Esophagus mucosa (tissue), 1 donor: ENCODE data around the gene CLIC1. TPM values are rescaled to one million over a fixed set of nuclear protein-coding genes. Genes with fewer than 3 reads are reported as not detected.
"Not testable (repeated sequence)": the region's sequence is repeated elsewhere in the genome, so short reads cannot be mapped to it uniquely, and the experiment has no call there.

Experiments used
- ATAC-seq: fragments of 200-7000 bp; cut with Tn5 transposase; one replicate; pipeline ENCODE4 v1.9.1; 2020
- total RNA-seq: library from RNA; stranded (reverse); gene quantifications from one replicate; pipeline ENCODE4 v1.2.4, GENCODE V29; 2023
- donor health status: DM: yes; HTN: yes; CAD: no.

Gene CLIC1
- total RNA-seq, 1 donor from 2014 or later = 372 TPM

DNA sequence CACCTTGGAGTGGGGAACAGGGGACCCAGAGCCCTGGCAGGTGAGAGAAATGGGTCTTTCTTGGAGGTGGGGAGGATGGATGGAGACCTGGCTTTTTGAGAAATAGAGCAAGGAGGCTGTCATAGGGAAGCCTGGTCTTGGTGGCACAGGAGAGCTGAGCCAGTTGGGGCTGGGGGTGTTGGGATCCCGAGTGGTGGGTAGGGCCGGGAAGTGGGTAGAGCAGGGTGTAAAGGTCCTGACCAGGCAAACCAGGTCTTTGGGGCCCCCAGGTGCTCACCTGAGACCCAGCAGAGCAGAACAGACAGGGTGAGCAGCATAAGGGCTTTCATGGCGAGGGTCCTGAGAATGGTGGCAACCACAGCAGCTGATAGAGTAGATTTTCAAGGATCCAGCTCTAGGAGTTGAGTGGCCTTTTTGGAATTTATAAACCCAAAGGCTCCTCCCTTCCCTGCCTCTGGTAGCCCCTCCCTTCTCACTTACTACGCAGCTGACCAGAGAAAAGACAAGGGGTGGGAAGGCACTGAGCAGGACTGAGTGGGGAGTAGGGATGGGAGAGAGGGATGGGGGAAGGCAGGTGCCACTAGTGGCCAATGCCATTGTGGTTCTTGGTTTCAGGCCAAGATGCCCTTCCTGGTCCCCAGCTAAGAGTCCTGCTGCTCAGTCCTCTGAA is 14.8 kb downstream of the CLIC1 start, which contains the start of gene LY6G6C:
TSS of gene LY6G6C (minus strand) at position 396 of the 670 bp plus-strand sequence. CDS start at position 329, 67 bp downstream.
- ATAC-seq = no peak

DNA sequence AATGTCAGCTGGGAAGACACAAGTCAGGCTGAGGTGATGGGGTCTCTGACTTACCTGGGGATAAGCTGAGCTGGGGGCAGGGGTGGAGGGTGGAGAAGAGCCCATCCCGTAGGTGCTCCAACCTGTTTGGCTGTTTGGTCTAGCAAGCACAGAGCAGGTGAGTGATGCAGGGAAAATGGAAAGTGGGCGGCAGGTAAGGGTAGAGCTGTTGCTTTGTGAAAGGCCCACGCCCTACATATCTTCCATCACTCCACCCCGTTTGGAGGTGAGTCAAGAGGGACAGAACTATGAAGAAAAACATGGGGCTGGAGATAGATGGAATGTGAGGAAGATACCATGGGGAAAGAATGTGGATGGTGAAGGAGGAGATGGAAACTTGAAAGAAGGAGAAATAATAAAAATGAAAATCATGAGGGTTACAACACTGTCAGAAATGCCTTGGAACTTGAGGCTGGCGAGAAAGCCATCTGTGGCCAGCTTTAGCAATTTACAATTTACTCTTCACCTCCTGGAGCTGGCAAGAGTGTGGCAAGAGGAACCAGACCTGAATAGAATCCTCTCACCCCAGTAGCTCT is 16.0 kb downstream of the CLIC1 start:
- ATAC-seq = peak; percentile 83

DNA sequence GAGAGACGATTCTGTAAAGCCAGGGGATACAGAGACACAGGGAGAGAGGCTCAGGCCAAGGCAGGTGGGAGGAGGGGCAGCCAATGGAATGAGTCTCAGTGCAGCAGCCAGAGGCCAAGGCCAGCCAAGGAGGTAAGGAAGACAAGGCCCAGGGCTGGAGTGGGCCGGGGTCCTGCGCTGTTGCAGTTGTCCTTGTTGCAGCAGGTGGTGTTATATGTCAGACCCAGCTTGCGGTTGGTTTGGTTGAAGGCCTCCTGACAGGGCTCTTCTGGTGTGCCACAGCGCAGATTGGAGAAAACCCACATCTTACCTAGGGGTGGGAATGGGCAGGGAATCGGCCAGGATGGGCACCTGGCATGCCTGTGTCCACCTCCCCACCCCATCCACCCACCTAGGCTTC is 17.3 kb downstream of the CLIC1 start:
- no peak for ATAC-seq

DNA sequence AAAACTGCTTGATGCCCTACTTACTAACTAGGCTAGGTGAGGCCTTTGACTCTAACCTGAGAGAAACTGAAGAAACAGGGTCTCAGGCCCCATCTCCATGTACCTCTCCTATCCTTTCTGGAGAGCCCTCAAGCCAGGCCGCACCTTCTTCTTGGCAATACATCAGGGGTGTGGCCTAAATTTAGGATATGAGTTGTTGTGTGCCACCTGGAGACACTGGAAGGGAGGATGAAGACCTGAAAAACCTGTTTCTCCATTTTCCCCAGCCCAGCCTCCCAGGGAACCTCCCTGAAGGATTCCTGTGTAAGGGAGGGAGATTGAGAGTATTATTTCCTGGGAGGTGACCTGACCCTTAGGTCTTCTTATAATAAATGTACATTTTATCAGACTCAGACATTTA is 18.1 kb downstream of the CLIC1 start:
- peak; percentile 80 for ATAC-seq

DNA sequence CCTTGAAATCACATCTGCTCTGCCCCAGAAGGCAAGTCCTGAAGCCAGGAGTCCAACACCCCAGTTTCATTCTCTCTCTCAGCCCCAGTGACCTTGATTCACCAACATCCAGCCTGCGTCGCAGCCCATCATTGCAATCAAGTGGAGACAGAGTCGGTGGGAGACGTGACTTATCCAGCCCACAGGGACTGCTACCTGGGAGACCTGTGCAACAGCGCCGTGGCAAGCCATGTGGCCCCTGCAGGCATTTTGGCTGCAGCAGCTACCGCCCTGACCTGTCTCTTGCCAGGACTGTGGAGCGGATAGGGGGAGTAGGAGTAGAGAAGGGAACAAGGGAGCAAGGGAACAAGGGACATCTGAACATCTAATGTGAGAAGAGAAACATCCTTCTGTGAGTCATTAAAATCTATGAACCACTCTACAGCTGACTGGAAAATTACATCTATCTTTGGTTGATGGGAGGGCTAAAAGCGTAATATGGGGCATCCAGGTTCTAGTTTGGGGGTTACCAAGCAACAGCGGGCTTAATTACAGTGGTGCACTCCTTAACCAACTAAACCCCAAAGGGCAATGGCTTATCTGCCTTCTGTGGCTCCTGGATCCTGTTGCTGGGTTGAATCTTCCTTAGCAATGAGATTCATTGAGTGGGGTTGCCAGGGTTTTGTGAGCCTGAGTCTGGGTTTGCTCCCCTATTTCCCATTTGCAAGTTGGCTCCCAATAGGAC is 18.7 kb downstream of the CLIC1 start:
- ATAC-seq = peak; percentile 42

DNA sequence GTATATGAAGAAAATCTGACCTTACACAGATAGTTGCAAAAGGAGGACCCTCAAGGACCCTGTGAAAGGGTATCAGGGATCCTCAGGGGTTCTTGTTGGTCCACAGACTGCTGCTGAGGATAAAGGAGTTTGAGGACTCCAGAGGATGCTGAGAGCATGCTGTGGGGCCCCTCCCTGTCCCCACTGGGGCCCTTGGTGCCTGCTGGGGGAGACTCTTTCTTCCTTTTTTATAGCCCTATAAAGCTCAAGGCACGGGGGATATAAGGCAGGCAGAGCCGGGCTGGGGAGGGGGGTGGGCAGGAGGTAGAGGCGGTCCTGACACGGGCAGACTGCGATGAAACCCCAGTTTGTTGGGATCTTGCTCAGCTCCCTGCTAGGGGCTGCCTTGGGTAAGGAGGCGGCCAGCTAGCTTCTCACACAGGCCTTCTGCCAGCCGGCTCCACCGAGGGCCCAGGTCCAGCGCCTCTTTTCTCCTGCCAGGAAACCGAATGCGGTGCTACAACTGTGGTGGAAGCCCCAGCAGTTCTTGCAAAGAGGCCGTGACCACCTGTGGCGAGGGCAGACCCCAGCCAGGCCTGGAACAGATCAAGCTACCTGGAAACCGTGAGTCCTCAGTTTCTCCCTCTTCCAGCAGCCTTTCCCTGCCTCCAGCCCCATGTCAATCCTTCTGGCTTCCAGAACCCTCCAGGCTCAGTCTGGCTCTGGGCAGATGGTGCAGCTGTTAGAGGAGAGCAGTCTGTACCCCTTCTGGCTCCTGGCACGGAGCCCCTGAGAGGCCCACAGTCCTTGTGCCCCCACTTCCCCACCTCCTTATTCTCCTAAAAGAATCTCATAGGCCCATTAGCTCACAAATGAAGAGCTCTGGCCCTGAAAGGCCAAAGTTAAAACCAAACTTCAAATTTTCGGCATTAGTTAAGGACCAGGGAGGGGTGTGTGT is 21.0 kb downstream of the CLIC1 start, which contains the start of gene LY6G6D:
TSS of gene LY6G6D (plus strand) at position 327 of the 937 bp plus-strand sequence. CDS start at position 335, 8 bp downstream.
- ATAC-seq = no peak

DNA sequence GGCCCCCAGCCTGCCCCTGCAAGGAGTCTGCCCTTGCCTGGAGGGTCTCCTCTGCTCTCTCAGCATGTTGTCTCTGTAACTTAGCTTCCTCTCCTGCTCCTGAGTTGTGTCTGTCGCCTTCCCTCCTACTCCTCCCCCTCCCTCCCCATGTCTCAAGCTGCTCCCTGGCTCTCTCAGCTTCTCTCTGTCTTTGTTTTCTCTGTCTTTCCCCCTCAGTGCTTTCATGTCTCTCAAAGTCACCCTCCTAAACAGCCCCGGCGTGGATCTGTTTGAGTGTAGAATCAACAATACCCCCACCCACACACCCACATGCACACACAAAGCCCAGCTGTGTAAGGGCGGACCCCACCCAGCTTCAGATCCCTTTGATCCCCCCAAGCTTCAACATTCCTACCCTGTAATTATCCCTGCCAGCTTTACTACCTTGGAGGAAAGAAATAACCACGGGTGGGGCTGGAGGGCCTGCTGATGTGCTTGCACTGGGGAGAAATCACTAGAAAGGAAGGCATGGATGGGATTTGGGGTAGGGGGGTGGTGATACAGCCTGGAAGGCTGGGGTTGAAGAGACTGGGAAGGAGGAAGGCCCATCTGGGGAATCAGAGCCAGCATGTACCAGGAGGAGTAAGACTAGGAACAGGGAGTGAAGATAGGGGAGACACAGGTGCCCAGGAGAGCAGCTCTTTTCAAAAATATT is 22.2 kb downstream of the CLIC1 start:
- no peak for ATAC-seq

DNA sequence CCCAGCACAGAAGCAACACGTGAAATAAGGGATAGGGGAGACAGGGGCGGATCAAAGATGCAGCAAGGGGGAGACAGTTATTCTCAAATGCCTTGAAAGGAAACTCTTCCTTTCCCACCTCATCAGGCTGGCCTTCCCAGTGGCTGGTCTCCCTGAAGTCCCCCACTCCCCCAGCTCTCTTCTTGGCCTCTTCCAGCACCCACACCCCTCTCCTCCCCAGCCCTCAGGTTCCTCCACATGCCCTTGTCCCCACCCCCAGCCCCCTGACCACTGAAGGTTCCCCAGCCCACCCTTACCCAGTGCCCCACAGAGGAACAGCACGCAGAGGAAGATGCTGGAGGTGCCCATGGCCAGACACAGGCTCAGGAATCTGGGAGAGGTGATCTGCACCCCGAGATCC is 22.9 kb downstream of the CLIC1 start:
- no peak for ATAC-seq

DNA sequence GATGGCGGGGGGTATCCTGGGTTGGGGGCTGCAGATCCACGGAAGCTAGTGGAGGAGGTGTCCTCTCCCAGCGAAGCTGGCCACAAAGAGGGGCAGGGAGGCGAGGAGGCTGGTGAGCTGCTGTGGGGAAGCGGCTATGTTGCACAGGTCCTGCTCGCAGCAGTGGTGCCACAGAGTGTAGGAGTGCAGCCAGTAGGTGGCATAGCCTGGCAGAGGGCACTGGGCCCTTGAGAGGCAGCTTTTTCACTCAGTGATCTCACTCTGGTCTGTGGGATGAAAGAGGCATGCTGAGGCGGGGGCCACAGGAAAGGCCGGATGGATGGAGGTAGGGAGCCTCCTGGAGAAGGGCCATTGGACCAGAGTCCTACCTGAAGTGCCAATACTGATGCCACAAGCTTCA is 24.0 kb downstream of the CLIC1 start:
- ATAC-seq = peak; percentile 81

DNA sequence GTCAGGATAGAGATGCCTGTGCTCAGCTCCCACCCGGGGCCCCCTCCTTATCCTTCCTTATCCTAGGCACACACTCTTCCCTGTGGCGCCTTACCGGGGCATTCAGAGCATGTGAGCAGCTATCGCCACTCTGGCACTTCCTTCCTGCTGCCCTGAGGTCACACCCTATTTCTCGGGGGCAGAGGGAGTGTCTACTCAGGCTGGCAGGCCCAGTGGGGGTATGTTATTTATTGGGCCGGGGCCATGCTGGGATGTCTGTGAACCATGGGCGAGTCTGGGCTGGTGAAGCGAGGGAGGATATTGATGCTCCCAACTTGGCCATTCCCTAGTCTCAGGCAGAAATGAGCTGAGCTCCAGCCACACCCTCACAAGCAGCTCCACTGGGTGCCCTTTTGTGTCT is 25.1 kb downstream of the CLIC1 start:
- peak; percentile 84 for ATAC-seq

DNA sequence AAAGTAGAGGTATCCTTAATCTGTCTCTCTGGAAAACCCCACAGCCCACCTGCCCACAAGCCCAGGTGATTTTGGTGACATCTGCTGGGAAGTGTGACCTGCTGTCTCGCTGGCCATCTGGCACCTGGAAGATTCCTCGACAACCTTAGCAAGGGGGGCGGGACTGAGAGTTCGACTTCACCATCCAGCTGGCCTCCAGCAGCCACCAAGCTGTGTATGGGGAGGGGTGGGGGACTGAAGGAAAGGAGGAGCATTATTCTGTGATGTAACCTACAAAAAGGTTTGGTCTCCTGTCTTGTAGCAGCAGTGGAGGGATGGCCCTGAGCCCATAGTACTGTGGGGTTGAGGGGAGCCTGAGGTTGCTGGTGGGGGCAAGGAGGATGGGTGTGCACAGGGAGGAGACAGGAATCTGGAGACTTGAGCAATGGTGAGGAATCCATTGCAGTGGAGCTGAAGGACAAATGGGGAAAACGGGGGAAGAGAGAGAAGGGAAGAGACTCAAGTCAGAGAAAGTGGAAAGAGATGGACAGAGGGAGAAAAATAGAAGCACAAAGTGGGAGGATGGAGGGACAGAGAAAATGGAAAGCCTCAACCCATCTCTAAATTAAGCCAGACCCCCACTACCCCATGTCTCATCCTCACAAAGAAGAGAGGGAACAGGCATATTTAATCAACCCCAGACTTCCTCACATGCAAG is 25.7 kb downstream of the CLIC1 start:
- no peak for ATAC-seq

DNA sequence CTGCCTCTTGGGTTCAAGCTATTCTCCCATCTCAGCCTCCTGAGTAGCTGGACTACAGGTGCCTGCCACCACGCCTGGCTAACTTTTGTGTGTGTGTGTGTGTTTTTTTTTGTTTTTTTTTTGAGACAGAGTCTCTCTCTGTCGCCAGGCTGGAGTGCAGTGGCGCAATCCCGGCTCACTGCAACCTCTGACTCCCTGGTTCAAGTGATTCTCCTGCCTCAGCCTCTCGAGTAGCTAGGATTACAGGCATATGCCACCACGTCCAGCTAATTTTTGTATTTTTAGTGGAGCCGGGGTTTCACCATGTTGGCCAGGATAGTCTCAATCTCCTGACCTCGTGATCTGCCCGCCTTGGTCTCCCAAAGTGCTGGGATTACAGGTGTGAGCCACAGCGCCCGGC is 27.2 kb downstream of the CLIC1 start:
- ATAC-seq = not testable (repeated sequence)

DNA sequence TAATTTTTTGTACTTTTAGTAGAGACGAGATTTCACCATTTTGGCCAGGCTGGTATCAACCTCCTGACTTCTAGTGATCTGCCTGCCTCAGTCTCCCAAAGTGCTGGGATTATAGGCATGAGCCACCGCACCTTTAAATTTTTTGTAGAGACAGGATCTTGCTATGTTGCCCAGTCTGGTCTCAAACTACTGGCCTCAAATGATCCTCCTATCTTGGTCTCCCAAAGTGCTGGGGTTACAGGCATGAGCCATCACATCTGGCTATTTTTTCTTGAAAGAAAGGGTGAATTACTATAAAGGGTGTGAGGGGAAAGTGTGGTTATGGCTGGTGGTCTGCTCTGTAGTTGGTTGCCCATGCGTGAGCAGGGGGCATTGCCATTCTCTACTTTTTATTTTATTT is 28.1 kb downstream of the CLIC1 start:
- ATAC-seq = no peak

DNA sequence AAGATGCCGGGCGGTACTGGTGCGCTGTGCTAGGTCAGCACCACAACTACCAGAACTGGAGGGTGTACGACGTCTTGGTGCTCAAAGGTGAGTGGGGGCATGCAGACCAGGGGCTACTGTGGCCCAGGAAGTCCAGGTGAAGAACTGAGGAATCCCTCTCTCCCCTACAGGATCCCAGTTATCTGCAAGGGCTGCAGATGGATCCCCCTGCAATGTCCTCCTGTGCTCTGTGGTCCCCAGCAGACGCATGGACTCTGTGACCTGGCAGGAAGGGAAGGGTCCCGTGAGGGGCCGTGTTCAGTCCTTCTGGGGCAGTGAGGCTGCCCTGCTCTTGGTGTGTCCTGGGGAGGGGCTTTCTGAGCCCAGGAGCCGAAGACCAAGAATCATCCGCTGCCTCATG is 28.6 kb downstream of the CLIC1 start:
- no peak for ATAC-seq

DNA sequence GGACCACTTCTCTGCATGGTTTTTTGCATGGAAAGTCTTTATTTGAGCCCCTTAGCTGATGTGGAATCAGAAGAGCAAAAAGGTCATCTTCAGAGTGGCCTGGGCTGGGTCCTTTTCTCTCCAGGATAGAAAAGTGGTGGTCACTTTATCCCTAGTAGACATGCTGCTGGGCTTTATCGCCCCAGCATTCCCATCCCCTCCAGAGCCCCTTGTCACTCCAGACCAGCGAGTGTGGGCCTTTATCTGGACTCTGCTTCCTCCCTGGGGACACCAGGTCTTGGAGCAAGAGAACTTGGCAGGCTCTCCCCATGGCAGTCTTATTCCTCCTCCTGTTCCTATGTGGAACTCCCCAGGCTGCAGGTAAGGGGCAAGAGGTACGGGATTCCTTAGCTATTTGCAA is 29.7 kb downstream of the CLIC1 start, which contains the start of gene LY6G6F:
TSS of gene LY6G6F (plus strand) at position 268 of the 400 bp plus-strand sequence. CDS start at position 309, 41 bp downstream.
- ATAC-seq = no peak

DNA sequence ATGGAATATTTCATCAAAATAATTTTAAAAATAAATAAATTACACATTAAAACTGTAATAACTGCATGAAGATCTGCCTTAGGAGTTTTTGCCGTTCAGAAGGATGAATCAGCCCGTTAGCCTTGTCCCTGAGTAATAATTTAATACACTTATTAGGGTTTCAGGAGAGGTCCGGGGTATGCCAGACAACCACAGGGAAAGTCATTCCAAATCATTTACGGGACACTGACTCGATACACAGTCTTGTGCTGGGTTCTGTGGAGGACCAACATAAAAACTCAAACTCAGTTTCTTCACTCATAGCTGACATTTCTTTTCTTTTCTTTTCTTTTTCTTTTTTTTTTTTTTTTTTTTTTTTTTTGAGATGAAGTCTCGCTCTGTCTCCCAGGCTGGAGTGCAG is 30.4 kb downstream of the CLIC1 start:
- ATAC-seq = no peak

DNA sequence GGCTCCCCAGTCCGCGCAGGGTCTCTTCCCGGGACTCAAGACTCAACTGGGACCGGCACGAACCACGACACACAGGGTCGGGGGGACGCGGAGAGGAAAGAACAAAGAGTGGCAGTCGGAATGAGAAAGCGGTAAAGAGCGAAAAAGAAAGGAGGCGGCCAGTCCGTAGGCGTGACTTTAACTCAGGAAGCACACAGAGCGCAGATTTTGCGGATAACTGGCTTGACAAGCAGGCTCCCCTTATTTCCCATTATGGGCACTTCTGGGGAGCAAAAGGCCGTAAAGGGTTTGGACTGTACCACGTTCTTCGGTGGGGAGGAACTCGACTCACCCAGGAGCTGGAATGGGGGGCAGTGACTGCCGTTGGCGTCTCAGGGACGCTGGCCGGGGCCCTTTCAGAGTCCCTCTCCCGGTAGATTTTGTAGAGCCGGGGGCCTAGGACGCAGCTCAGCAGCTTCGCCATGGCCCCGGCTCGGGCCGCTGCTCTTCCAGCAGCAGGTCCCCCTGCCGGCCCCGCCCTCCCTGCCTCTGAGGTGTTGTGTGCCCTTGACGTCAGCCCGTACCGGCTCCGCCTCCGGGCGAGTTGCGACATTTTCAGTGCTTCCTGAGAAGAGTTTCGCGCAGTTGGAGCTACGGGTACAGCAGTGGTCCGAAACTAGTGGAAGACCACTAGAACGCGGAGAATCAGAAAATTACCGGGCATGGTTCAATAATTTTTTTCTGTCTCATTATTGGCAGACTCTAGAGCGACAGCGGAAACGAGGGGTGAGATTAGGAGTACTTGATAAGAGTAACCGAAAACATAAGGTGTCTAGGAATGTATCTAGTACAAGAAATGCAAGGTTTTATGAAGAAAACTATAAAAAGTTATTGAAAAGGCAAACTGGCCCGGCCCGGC is 33.3 kb downstream of the CLIC1 start, which contains the start of gene ABHD16A:
TSS of gene ABHD16A (minus strand) at position 506 of the 898 bp plus-strand sequence. CDS start at position 463, 43 bp downstream.
- ATAC-seq = peak; percentile 97

DNA sequence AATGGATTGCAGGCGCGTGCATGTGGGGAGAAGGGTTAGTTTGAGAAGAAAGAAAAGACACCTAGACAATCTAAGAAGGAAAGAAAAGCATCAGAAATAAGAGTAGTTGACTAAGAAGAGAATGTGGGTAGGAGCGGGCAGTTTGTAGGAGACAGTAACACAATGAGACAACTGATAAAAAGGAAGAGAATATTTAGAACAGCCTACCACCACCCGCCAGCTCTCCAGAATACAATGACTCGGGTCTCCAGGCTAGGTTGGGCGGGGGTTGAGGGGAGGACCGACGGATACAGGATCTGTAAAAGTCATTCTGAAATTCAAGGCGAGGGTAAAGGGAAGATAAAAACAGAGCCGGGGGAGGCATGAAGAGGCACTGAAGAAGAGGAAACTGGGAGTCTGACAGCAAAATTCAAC is 33.9 kb downstream of the CLIC1 start:
- peak; percentile 3 for ATAC-seq

DNA sequence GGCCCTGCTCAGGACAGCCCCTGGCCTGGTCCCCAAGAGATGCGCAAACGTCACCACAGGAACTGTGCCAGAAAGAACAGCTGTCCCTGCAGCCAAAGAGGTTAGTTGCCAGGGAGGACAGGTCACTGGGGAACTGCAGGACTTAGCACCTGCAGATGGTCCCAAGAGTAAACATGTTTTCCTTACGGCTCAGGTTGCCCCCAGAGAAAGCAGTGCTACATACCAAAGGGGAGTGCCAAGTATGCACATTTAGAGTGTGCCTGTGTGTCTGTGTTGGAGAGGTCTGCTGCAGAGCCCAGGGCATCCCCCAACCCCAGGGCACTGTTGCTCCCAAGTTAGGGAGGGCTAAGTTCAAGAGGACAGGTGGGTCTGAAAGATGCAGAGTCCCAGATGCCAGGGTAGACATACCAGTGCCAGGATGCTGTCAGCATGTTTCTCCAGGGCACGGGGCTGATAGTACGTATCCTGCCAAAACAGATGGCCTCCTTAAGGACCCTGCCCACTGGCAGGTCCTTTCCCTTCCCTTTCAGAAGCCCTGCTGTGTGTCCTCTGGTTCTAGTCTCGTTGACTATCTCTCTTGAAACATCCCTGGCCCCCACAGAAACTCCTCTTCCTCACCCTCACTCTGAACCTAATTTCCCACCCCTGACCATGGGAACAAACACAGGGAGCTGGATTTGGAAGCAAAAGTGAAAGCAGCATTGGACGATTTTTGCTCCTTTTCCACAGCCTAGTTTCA is 34.5 kb downstream of the CLIC1 start:
- ATAC-seq = no peak
